ENCODE results near the gene C15orf61. TPM values are rescaled to one million over a fixed set of nuclear protein-coding genes. Genes with fewer than 3 reads are reported as not detected.

Gene C15orf61
- total and polyA plus RNA-seq, 5 donors, result 5.9 to 11.1 (median 10.2) TPM

DNA sequence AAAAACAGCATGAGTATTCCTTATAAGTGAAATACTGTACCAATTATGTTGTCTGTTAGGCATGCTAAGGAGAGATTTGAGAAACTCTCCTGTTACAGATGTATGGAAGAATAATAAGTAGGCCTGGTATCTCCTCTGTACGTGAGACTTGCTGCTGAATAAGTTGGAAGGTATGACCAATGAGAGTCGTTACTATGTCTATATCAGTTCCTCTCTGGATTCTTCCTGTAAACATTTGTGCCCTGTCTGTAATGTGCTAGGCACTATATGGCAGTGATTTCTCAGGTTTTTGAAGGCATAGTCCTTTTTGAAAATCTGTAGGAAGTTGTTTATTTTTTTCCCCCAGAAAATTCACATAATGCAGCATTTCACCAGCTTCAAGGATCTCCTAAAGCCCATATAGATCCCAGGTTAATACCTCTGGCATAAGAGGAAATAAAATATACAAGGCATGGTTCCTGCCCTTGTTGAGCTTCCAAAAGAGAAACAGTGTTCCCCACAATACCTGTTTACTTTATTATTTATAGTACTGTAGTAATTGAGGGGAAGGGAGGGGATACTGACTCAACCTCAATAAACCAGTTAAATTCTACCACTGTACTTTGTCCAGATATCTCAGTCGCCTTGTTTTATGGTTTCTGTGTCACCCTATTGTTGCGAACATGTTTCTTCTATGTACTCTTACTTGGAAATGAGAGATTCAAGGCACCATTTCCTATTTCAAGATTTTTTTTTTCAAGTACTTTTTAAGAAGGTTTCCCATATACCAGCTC lies 50.1 kb downstream of the C15orf61 start:
- DNase-seq (no peak), ATAC-seq (no peak)
- H3K4me1 ChIP-seq (ENCODE audit: control insufficient read depth, insufficient read depth, low read length), result no peaks in the 10 kb centered on the region
- 96% methylated on average over 4 of the region's 4 CpGs for WGBS
- H3K27ac ChIP-seq (ENCODE audit: low read length), result no peak overlapping the region
- H3K9me3 ChIP-seq (ENCODE audit: control insufficient read depth, low read length), result no peaks in the 10 kb centered on the region
- no peaks in the 10 kb centered on the region for H3K27me3 ChIP-seq (ENCODE audit: control insufficient read depth, insufficient read depth)
- H3K4me3 ChIP-seq (ENCODE audit: low read length), result no peak overlapping the region
- intact Hi-C loops (cut with DNase I), result no loop called here

DNA sequence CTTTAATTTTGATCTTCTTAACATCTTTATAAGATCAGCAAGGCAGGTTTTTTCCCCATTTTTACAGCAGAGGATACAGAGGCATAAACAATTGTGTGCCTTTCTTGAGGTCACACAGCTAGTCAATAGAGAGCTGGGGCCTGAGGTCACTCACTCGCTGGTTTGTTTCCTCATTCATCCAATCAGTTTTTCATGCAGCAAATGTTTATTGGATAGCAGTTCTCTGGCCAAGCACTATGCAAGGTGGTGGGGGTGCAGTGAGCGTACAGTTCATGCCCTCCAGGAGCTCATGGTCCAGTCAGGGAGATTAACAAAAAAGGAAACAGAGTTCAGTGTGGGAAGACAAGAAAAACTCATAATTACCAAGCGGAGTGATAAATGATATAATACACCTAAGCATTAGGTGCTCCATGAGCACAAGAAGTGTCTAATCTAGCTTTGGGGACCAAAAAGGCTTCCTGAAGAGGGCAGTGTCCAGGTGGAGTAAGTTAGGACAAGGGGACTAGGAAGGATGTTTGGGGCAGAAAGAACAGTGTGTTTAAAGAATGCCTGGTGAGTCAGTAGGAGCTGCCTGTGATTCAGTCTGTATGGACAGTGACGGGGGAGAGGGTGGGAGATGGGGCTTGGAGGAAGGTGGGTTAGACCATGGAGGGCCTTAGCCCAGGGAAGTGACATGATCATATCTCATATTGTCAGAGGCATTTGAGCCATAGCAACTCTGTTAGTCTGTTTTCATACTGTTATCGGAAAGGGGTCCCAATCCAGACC lies 50.9 kb downstream of the C15orf61 start:
- WGBS, result 95% methylated on average over 5 of the region's 5 CpGs
- Histone ChIP-seq H3K9me3 (ENCODE audit: control insufficient read depth, low read length) (no peaks in the 10 kb centered on the region), H3K27me3 (ENCODE audit: control insufficient read depth, insufficient read depth) (no peaks in the 10 kb centered on the region), H3K27ac (ENCODE audit: low read length) (no peak overlapping the region), H3K4me1 (ENCODE audit: control insufficient read depth, insufficient read depth, low read length) (no peaks in the 10 kb centered on the region), H3K4me3 (ENCODE audit: low read length) (no peak overlapping the region)
- ATAC-seq, result no peak
- intact Hi-C loops (cut with DNase I), result no loop called here
- DNase-seq, result no peak

DNA sequence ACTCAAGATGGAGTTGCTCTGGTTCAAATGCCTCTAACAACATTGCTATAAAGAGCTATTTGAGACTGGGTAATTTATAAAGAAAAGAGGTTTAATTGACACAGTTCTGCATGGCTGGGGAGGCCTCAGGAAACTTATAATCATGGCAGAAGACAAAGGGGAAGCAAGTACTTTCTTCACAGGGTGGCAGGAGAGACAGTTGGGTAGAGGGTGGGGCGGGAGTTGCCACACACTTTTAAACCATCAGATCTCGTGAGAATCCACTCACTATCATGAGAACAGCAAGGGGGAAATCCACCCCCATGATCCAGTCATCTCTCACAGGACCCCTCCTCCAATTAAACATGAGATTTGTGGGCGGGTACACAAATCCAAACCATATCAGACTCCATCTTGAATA lies 52.3 kb downstream of the C15orf61 start:
- Histone ChIP-seq H3K27me3 (ENCODE audit: control insufficient read depth, insufficient read depth) (no peaks in the 10 kb centered on the region), H3K4me3 (ENCODE audit: low read length) (no peak overlapping the region), H3K27ac (ENCODE audit: low read length) (no peak overlapping the region), H3K9me3 (ENCODE audit: control insufficient read depth, low read length) (no peaks in the 10 kb centered on the region), H3K4me1 (ENCODE audit: control insufficient read depth, insufficient read depth, low read length) (no peaks in the 10 kb centered on the region)
- ATAC-seq, result no peak
- intact Hi-C loops (cut with DNase I), result no loop called here
- 89% methylated on average over 3 of the region's 3 CpGs for WGBS
- no peak for DNase-seq

DNA sequence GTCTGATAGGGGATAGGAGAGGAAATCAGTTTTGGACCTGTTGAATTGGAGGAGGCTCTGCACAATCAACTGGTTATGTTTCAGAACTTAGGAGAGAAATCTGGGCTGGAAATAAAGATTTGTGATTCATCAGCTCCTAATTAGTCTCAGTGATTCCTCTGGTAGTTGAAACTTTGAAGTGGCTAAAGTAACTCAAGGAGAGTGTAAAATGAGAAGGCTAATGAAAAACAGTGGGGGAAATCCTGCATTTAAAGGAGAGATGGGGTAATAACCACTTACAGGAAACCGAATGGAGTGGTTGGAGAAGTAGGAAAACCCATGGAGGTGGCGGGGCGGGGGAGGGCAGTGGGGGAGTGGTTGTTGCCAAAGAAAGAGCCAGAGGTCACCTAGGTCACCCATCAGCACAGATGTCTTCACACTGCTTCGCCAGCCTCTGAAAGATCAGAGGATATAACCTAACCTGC lies 54.1 kb downstream of the C15orf61 start:
- DNase-seq, result no peak
- H3K27ac ChIP-seq (ENCODE audit: low read length), result no peak overlapping the region
- intact Hi-C loops (cut with DNase I), result no loop called here

DNA sequence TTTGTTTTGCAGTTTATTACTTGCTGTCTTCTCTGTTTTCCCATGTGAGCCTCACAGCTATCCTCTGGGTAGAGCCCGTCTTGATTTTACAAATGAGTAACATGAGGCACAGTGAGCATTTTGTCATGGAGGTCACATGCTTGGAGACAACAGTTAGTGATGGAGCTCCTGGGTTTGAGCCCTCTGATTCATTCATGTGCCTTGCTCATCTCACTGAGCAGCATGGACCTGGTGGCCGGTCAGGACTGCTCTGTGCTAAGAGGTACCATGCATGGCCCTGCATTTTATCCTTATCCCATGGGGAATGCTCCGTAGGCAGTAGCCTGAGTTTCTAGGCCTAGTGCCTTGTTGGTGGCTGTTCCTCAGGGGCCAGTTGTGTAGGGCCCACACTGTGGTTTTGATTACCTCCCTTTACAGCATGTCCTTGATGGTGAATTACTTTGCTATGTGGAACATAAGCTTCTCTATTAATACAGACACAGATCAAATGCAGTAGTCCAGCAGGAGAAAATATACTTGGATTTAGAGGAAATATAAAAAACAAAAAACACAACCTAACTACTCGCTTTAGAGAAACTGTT lies 57.2 kb downstream of the C15orf61 start:
- no peak for ATAC-seq

More for the DNA sequence above, 54.1 kb downstream of the C15orf61 start:
- Histone ChIP-seq H3K4me3 (ENCODE audit: low read length) (no peak overlapping the region), H3K4me1 (ENCODE audit: control insufficient read depth, insufficient read depth, low read length) (no peaks in the 10 kb centered on the region), H3K9me3 (ENCODE audit: control insufficient read depth, low read length) (no peaks in the 10 kb centered on the region), H3K27me3 (ENCODE audit: control insufficient read depth, insufficient read depth) (no peaks in the 10 kb centered on the region)
- 88% methylated on average over 4 of the region's 4 CpGs for WGBS
- ATAC-seq, result no peak

DNA sequence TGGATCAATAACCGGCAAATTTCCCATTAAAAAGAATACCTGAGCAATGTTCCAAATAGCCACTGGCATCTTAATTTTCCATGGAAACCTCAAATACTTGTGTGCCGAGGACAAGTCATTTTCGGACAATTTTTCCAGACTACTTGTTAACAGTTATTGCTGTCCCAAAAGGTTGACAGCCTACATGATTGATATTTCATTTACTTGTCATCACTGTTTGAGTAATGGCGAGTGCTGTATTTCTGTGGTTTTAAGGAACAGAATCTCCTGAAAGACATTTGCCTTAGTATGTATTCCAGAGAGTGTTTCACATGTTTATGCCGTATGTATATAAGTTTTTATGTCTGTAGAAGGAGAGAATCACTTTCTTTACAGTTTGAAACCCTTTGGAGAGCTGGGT lies 58.2 kb downstream of the C15orf61 start:
- Histone ChIP-seq H3K9me3 (ENCODE audit: control insufficient read depth, low read length) (no peaks in the 10 kb centered on the region), H3K27me3 (ENCODE audit: control insufficient read depth, insufficient read depth) (no peaks in the 10 kb centered on the region), H3K4me3 (ENCODE audit: low read length) (no peak overlapping the region), H3K27ac (ENCODE audit: low read length) (no peak overlapping the region), H3K4me1 (ENCODE audit: control insufficient read depth, insufficient read depth, low read length) (no peaks in the 10 kb centered on the region)
- WGBS, result 92% methylated on average over 5 of the region's 5 CpGs
- no peak for ATAC-seq
- DNase-seq, result no peak
- intact Hi-C loops (cut with DNase I), result no loop called here

More for the DNA sequence above, 57.2 kb downstream of the C15orf61 start:
- Histone ChIP-seq H3K4me1 (ENCODE audit: control insufficient read depth, insufficient read depth, low read length) (no peaks in the 10 kb centered on the region), H3K9me3 (ENCODE audit: control insufficient read depth, low read length) (no peaks in the 10 kb centered on the region), H3K27ac (ENCODE audit: low read length) (no peak overlapping the region), H3K27me3 (ENCODE audit: control insufficient read depth, insufficient read depth) (no peaks in the 10 kb centered on the region), H3K4me3 (ENCODE audit: low read length) (no peak overlapping the region)
- DNase-seq, result no peak
- intact Hi-C loops (cut with DNase I), result no loop called here
- 93% methylated on average over 4 of the region's 4 CpGs for WGBS

Other genes starting within 250 kb of the C15orf61 start
- 10 to 100 TPM; 12.5 to 16.6 (median 15.4) TPM for gene MAP2K5, start 21.6 kb downstream of the C15orf61 start, total RNA-seq
- 9.0 TPM for gene MAP2K5, start 21.6 kb downstream of the C15orf61 start, polyA plus RNA-seq

All from right cardiac atrium (tissue), 5 donors.